ENCODE results near the gene ELFN2.

The ELFN2 gene

GRCh38 chr22:37453696-37454095 is 26.4 kb upstream of the ELFN2 start:
- DNase-seq, result no peak

GRCh38 chr22:37451218-37451617 is 23.9 kb upstream of the ELFN2 start:
- DNase-seq, result no peak

- no peak for DNase-seq
Measured at GRCh38 chr22:37449331-37450001, 22.2 kb upstream of the ELFN2 start.

- no peak for DNase-seq
Measured at GRCh38 chr22:37448516-37449127, 21.3 kb upstream of the ELFN2 start.

GRCh38 chr22:37445501-37445900 is 18.2 kb upstream of the ELFN2 start:
- DNase-seq, result no peak

GRCh38 chr22:37443977-37444376 is 16.7 kb upstream of the ELFN2 start:
- no peak for DNase-seq

- DNase-seq, result no peak
Measured at GRCh38 chr22:37443086-37443485, 15.8 kb upstream of the ELFN2 start.

- DNase-seq, result no peak
Measured at GRCh38 chr22:37442537-37442936, 15.3 kb upstream of the ELFN2 start.

GRCh38 chr22:37442135-37442534 is 14.9 kb upstream of the ELFN2 start:
- no peak for DNase-seq

- DNase-seq, result no peak
Measured at GRCh38 chr22:37440875-37441274, 13.6 kb upstream of the ELFN2 start.

- no peak for DNase-seq
Measured at GRCh38 chr22:37439347-37439746, 12.1 kb upstream of the ELFN2 start.

GRCh38 chr22:37435970-37436603 is 8.8 kb upstream of the ELFN2 start:
- no peak for DNase-seq

GRCh38 chr22:37433786-37434185 is 6.5 kb upstream of the ELFN2 start:
- DNase-seq, result no peak

- DNase-seq, result no peak
Measured at GRCh38 chr22:37432708-37433054, 5.4 kb upstream of the ELFN2 start.

- no peak for DNase-seq
Measured at GRCh38 chr22:37431801-37432707, 4.8 kb upstream of the ELFN2 start.

GRCh38 chr22:37431366-37431765 is 4.1 kb upstream of the ELFN2 start:
- DNase-seq, result no peak

GRCh38 chr22:37430941-37431340 is 3.7 kb upstream of the ELFN2 start:
- no peak for DNase-seq

- DNase-seq, result no peak
Measured at GRCh38 chr22:37428649-37429586, 1.6 kb upstream of the ELFN2 start.

GRCh38 chr22:37427711-37428635 is 694 bp upstream of the ELFN2 start:
- no peak for DNase-seq

GRCh38 chr22:37426706-37427134 is 559 bp downstream of the ELFN2 start:
- DNase-seq, result no peak

All from NCI-H446 treated with DMSO at 0.1 percent for 48 hours (cell line).